Aorta (tissue), 5 donors: ENCODE measurements around the gene ELOB. TPM values are rescaled to one million over a fixed set of nuclear protein-coding genes. Genes with fewer than 3 reads are reported as not detected.
"Not testable (repeated sequence)": the region's sequence is repeated elsewhere in the genome, so short reads cannot be mapped to it uniquely, and the experiment has no call there.

ENCODE experiments used
- ATAC-seq: fragments of 200-7000 bp; cut with Tn5 transposase; one replicate; pipeline ENCODE4 v1.9.1; 2022; ENCODE audit warnings: moderate library complexity; ENCODE audit not compliant: low FRiP score
- DNase-seq, 2 donors: peaks; one replicate each; pipeline ENCODE4 v3.0.0-alpha.2; 2020
- H3K27ac ChIP-seq, 2 donors: one replicate each; pipeline ENCODE4 v1.5.1; 2013; ENCODE audit warnings: low read length in 2 of 2, mild to moderate bottlenecking in 2 of 2, moderate library complexity in 2 of 2, control low read depth in 1 of 2, inconsistent platforms in 1 of 2, low read depth in 1 of 2
- H3K27me3 ChIP-seq, 2 donors: one replicate each; pipeline ENCODE4 v1.6.1; 2013; ENCODE audit warnings: control low read depth in 1 of 2, low read length in 1 of 2, mild to moderate bottlenecking in 1 of 2, moderate library complexity in 1 of 2; ENCODE audit not compliant: insufficient read depth in 2 of 2, control insufficient read depth in 1 of 2
- H3K36me3 ChIP-seq, 2 donors: one replicate each; pipeline ENCODE4 v1.6.1; 2013; ENCODE audit warnings: control low read depth in 1 of 2, low read length in 1 of 2, mild to moderate bottlenecking in 1 of 2; ENCODE audit not compliant: insufficient read depth in 2 of 2, control insufficient read depth in 1 of 2
- H3K4me1 ChIP-seq, 2 donors: one replicate each; pipeline ENCODE4 v1.6.1; 2013; ENCODE audit warnings: low read length in 2 of 2, control low read depth in 1 of 2, mild to moderate bottlenecking in 1 of 2, moderate library complexity in 1 of 2; ENCODE audit not compliant: insufficient read depth in 2 of 2, control insufficient read depth in 1 of 2
- H3K4me3 ChIP-seq, 2 donors: one replicate each; pipeline ENCODE4 v1.5.1; 2013; ENCODE audit warnings: low read length in 2 of 2, control low read depth in 1 of 2, mild to moderate bottlenecking in 1 of 2
- H3K9me3 ChIP-seq: one replicate; pipeline ENCODE4 v1.6.1; 2013; ENCODE audit warnings: mild to moderate bottlenecking, low read length; ENCODE audit not compliant: control insufficient read depth
- WGBS, 2 donors: extraction: QIAGEN DNeasy Blood & Tissue Kit; methylation state at CpG; one replicate each; pipeline ENCODE4 v1.1.7; 2013; 5-methylcytosine and 5-hydroxymethylcytosine counted together
- intact Hi-C, 2 donors: fragments of 100-400 bp; cut with DNase I; formaldehyde crosslinking; loops; one replicate each; pipeline versions ENCODE4 v1.14.2 to v1.15.0; 2022
- polyA plus RNA-seq, 2 donors: library from polyadenylated mRNA; stranded (reverse); fragments of 200-250 nt; gene quantifications; one replicate each; pipeline ENCODE4 v1.2.3, GENCODE V29; 2013
- total RNA-seq, 2 donors: library from RNA; stranded (reverse); fragmentation: NEBNext Ultra II Directional; extraction: Animal tissue kit (Norgen Biotek cat#: 25700); gene quantifications; one replicate each; pipeline ENCODE4 v1.2.1, GENCODE V29; 2021
- donor health status: healthy with polysubstance abuse.
- donor health status: Bipolar disorder and iron deficiency.
- donor health status: DM: no; HTN: no; CAD: no.
- donor health status: DM: no; HTN: no; CAD: no.
- donor health status: DM: yes; HTN: yes; CAD: no.

ELOB gene
- total and polyA plus RNA-seq, 4 donors = 146 to 843 (median 271) TPM

- Histone ChIP-seq H3K27me3 (no peaks in the 10 kb centered on the region), H3K9me3 (no peaks in the 10 kb centered on the region), H3K36me3 (no peaks in the 10 kb centered on the region), H3K27ac (no peak overlapping the region), H3K4me3 (no peak overlapping the region), H3K4me1 (no peaks in the 10 kb centered on the region)
- DNase-seq (no peak), ATAC-seq (no peak)
- WGBS, 2 donors = 83 to 87% methylated on average over 5 of the region's 5 CpGs
- intact Hi-C loops = no loop called here
Observed at GRCh38 chr16:2726923-2727322, 50.2 kb downstream of the ELOB start.

- no peaks in the 10 kb centered on the region for H3K27me3 ChIP-seq
- ATAC-seq = no peak
- H3K27ac ChIP-seq = no peak overlapping the region
- 67 to 68% methylated on average over 16 of the region's 16 CpGs for WGBS, 2 donors
- H3K4me1 ChIP-seq = no peaks in the 10 kb centered on the region
- DNase-seq = no peak
- no peaks in the 10 kb centered on the region for H3K9me3 ChIP-seq
- intact Hi-C loops = no loop called here
- no peaks in the 10 kb centered on the region for H3K36me3 ChIP-seq
- no peak overlapping the region for H3K4me3 ChIP-seq
Observed at GRCh38 chr16:2724816-2725348, 52.2 kb downstream of the ELOB start.

GRCh38 chr16:2724088-2724676 is 52.9 kb downstream of the ELOB start:
- no peak overlapping the region for H3K4me3 ChIP-seq
- no peak overlapping the region for H3K27ac ChIP-seq
- H3K36me3 ChIP-seq = no peaks in the 10 kb centered on the region
- no peaks in the 10 kb centered on the region for H3K27me3 ChIP-seq
- ATAC-seq (no peak), DNase-seq (no peak)
- no peaks in the 10 kb centered on the region for H3K4me1 ChIP-seq
- H3K9me3 ChIP-seq = no peaks in the 10 kb centered on the region
- intact Hi-C loops = no loop called here
- WGBS, 2 donors = 77 to 80% methylated on average over 7 of the region's 7 CpGs

GRCh38 chr16:2721634-2722173 is 55.4 kb downstream of the ELOB start:
- H3K9me3 ChIP-seq, H3K36me3 ChIP-seq, DNase-seq, H3K27me3 ChIP-seq, H3K27ac ChIP-seq, H3K4me1 ChIP-seq, ATAC-seq: not testable (repeated sequence)
- H3K4me3 ChIP-seq = peak overlapping the region in 1 of 2 donors; percentile 71
- intact Hi-C loops = loop anchor here in 1 of 2 donors (1.0 to 2.0 kb wide), 2 partner anchors 31 to 55 kb away; partner anchors contain the start of genes ELOB and SRRM2
- 44 to 45% methylated on average over 14 of the region's 14 CpGs for WGBS, 2 donors

Other genes starting within 250 kb of the ELOB start
- not detected for gene CEMP1, start 245.9 kb downstream of the ELOB start, total RNA-seq
- gene CEMP1, start 245.9 kb downstream of the ELOB start, polyA plus RNA-seq = 1 to 10 TPM in 1 of 2 donors, under 1 TPM in 1; 0.38 to 1.2 TPM
- gene PDPK1, start 239.3 kb downstream of the ELOB start, total RNA-seq = 10 to 100 TPM; 43.0 to 46.4 TPM
- 10 to 100 TPM; 12.7 to 17.9 TPM for gene PDPK1, start 239.3 kb downstream of the ELOB start, polyA plus RNA-seq
- 10 to 100 TPM; 14.3 to 15.5 TPM for gene KCTD5, start 94.8 kb downstream of the ELOB start, total RNA-seq
- gene KCTD5, start 94.8 kb downstream of the ELOB start, polyA plus RNA-seq = 10 to 100 TPM in 1 of 2 donors, 1 to 10 TPM in 1; 9.7 to 13.0 TPM
- gene PRSS27, start 57.1 kb downstream of the ELOB start, total RNA-seq = 1 to 10 TPM; 1.3 to 2.2 TPM
- gene PRSS27, start 57.1 kb downstream of the ELOB start, polyA plus RNA-seq = 1 to 10 TPM; 1.4 to 1.6 TPM
- gene SRRM2, start 24.6 kb downstream of the ELOB start, total RNA-seq = 100 to 1,000 TPM; 552 to 716 TPM
- 100 to 1,000 TPM; 194 to 946 TPM for gene SRRM2, start 24.6 kb downstream of the ELOB start, polyA plus RNA-seq
- not detected for gene PRSS33, start 10.3 kb upstream of the ELOB start, total RNA-seq
- under 1 TPM in 1 of 2 donors, not detected in 1; 0.08 TPM for gene PRSS33, start 10.3 kb upstream of the ELOB start, polyA plus RNA-seq
- gene PRSS41, start 21.2 kb upstream of the ELOB start, total RNA-seq = not detected
- gene PRSS41, start 21.2 kb upstream of the ELOB start, polyA plus RNA-seq = not detected
- not detected for gene PRSS21, start 40.0 kb upstream of the ELOB start, total RNA-seq
- gene PRSS21, start 40.0 kb upstream of the ELOB start, polyA plus RNA-seq = not detected
- under 1 TPM in 1 of 2 donors, not detected in 1; 0.48 TPM for gene ZG16B, start 53.0 kb upstream of the ELOB start, total RNA-seq
- 1 to 10 TPM in 1 of 2 donors, not detected in 1; 4.8 TPM for gene ZG16B, start 53.0 kb upstream of the ELOB start, polyA plus RNA-seq
- gene PRSS22, start 80.9 kb upstream of the ELOB start, total RNA-seq = not detected
- 1 to 10 TPM in 1 of 2 donors, under 1 TPM in 1; 0.31 to 1.5 TPM for gene PRSS22, start 80.9 kb upstream of the ELOB start, polyA plus RNA-seq
- gene FLYWCH2, start 105.9 kb upstream of the ELOB start, total RNA-seq = 10 to 100 TPM; 11.5 to 14.6 TPM
- gene FLYWCH2, start 105.9 kb upstream of the ELOB start, polyA plus RNA-seq = 10 to 100 TPM; 18.8 to 32.6 TPM
- 10 to 100 TPM; 40.6 to 72.4 TPM for gene FLYWCH1, start 134.7 kb upstream of the ELOB start, total RNA-seq
- gene FLYWCH1, start 134.7 kb upstream of the ELOB start, polyA plus RNA-seq = 100 to 1,000 TPM in 1 of 2 donors, 10 to 100 TPM in 1; 24.2 to 103 TPM
- not detected for gene KREMEN2, start 187.0 kb upstream of the ELOB start, total RNA-seq
- not detected for gene KREMEN2, start 187.0 kb upstream of the ELOB start, polyA plus RNA-seq
- 1 to 10 TPM; 4.0 to 5.7 TPM for gene PAQR4, start 192.1 kb upstream of the ELOB start, total RNA-seq
- 1 to 10 TPM; 1.5 to 2.6 TPM for gene PAQR4, start 192.1 kb upstream of the ELOB start, polyA plus RNA-seq
- 1 to 10 TPM; 1.5 to 2.4 TPM for gene PKMYT1, start 203.2 kb upstream of the ELOB start, total RNA-seq
- 1 to 10 TPM; 1.1 to 2.4 TPM for gene PKMYT1, start 203.2 kb upstream of the ELOB start, polyA plus RNA-seq
- under 1 TPM in 1 of 2 donors, not detected in 1; 0.18 TPM for gene CLDN9, start 235.6 kb upstream of the ELOB start, total RNA-seq
- gene CLDN9, start 235.6 kb upstream of the ELOB start, polyA plus RNA-seq = under 1 TPM in 1 of 2 donors, not detected in 1; 0.20 TPM
- gene CLDN6, start 240.9 kb upstream of the ELOB start, total RNA-seq = not detected
- not detected for gene CLDN6, start 240.9 kb upstream of the ELOB start, polyA plus RNA-seq
- gene TNFRSF12A, start 243.1 kb upstream of the ELOB start, total RNA-seq = 100 to 1,000 TPM in 1 of 2 donors, 10 to 100 TPM in 1; 60.4 to 271 TPM
- 100 to 1,000 TPM in 1 of 2 donors, 10 to 100 TPM in 1; 84.9 to 107 TPM for gene TNFRSF12A, start 243.1 kb upstream of the ELOB start, polyA plus RNA-seq
- gene HCFC1R1, start 246.7 kb upstream of the ELOB start, total RNA-seq = 10 to 100 TPM; 88.5 to 99.7 TPM
- gene HCFC1R1, start 246.7 kb upstream of the ELOB start, polyA plus RNA-seq = 100 to 1,000 TPM; 299 to 303 TPM
- gene THOC6, start 246.8 kb upstream of the ELOB start, total RNA-seq = 10 to 100 TPM; 18.9 to 29.8 TPM
- gene THOC6, start 246.8 kb upstream of the ELOB start, polyA plus RNA-seq = 10 to 100 TPM; 18.5 to 60.6 TPM